BLaER1 (cell line): Measurements from ENCODE around the gene RBBP4.

Source experiments
- H3K27ac ChIP-seq: shearing (Covaris generic); formaldehyde crosslinking; 2 replicates; pipeline ENCODE4 v1.8.1; 2022
- H3K27me3 ChIP-seq: shearing (Covaris generic); formaldehyde crosslinking; 2 replicates; pipeline ENCODE4 v1.8.1; 2022
- H3K36me3 ChIP-seq: shearing (Covaris generic); formaldehyde crosslinking; 2 replicates; pipeline ENCODE4 v1.8.1; 2022
- H3K4me1 ChIP-seq: shearing (Covaris generic); formaldehyde crosslinking; 2 replicates; pipeline ENCODE4 v1.8.1; 2022
- H3K4me2 ChIP-seq: shearing (Covaris generic); formaldehyde crosslinking; 2 replicates; pipeline ENCODE4 v1.8.1; 2022
- H3K4me3 ChIP-seq: shearing (Covaris generic); formaldehyde crosslinking; 2 replicates; pipeline ENCODE4 v1.8.1; 2022
- H3K9ac ChIP-seq: shearing (Covaris generic); formaldehyde crosslinking; 2 replicates; pipeline ENCODE4 v1.8.1; 2022
- H3K9me3 ChIP-seq: shearing (Covaris generic); formaldehyde crosslinking; 2 replicates; pipeline ENCODE4 v1.8.1; 2022
- H4K20me1 ChIP-seq: shearing (Covaris generic); formaldehyde crosslinking; 2 replicates; pipeline ENCODE4 v1.8.1; 2022
- Cebpa-rat ChIP-seq: shearing (Covaris generic); IDR thresholded peaks from 2 replicates; pipeline ENCODE4 v1.8.1; 2022

The RBBP4 gene

GRCh38 chr1:32650752-32651460 lies at the start of gene RBBP4:
Gene RBBP4, plus strand, starts transcription at chr1:32651208. Its CDS starts 99 bp downstream, at chr1:32651307.
- Histone ChIP-seq H3K27ac (peak within 1 kb of the TSS; percentile 99), H3K9ac (peak within 1 kb of the TSS; percentile 99), H3K4me1 (peaks cover 59% of the 10 kb centered on the region), H3K9me3 (no peaks in the 10 kb centered on the region), H4K20me1 (peaks cover 38% of the 10 kb centered on the region), H3K4me3 (peak within 1 kb of the TSS; percentile 83), H3K36me3 (peaks cover 44% of the 10 kb centered on the region), H3K27me3 (no peaks in the 10 kb centered on the region), H3K4me2 (peak within 1 kb of the TSS; percentile 93)
- TF ChIP-seq Cebpa-rat: no peak

- no peaks in the 10 kb centered on the region for H4K20me1 ChIP-seq
- no peak overlapping the region for H3K4me3 ChIP-seq
- no peak for TF ChIP-seq Cebpa-rat
- no peak overlapping the region for H3K27ac ChIP-seq
- no peaks in the 10 kb centered on the region for H3K4me1 ChIP-seq
- H3K4me2 ChIP-seq: no peak overlapping the region
- no peak overlapping the region for H3K9ac ChIP-seq
- peaks cover 10% of the 10 kb centered on the region; the same call in 1 of the 2 replicates for H3K36me3 ChIP-seq
- no peaks in the 10 kb centered on the region for H3K9me3 ChIP-seq
- no peaks in the 10 kb centered on the region for H3K27me3 ChIP-seq
Observed at GRCh38 chr1:32605711-32606424, 45.1 kb upstream of the RBBP4 start.

- no peak overlapping the region for H3K4me3 ChIP-seq
- no peak overlapping the region for H3K9ac ChIP-seq
- H3K4me1 ChIP-seq: no peaks in the 10 kb centered on the region
- H3K27ac ChIP-seq: no peak overlapping the region
- no peaks in the 10 kb centered on the region for H3K9me3 ChIP-seq
- TF ChIP-seq Cebpa-rat: no peak
- H3K36me3 ChIP-seq: peaks cover 10% of the 10 kb centered on the region; the same call in 1 of the 2 replicates
- peaks cover under 1% of the 10 kb centered on the region; the same call in 1 of the 2 replicates for H3K27me3 ChIP-seq
- H4K20me1 ChIP-seq: no peaks in the 10 kb centered on the region
- no peak overlapping the region for H3K4me2 ChIP-seq
Observed at GRCh38 chr1:32606565-32607371, 44.2 kb upstream of the RBBP4 start.

GRCh38 chr1:32609180-32609579 lies 41.8 kb upstream of the RBBP4 start:
- Histone ChIP-seq H3K4me2 (no peak overlapping the region), H3K27ac (no peak overlapping the region), H3K36me3 (peaks cover 10% of the 10 kb centered on the region; the same call in 1 of the 2 replicates), H3K4me1 (peaks cover 10% of the 10 kb centered on the region), H3K9me3 (no peaks in the 10 kb centered on the region), H4K20me1 (no peaks in the 10 kb centered on the region), H3K27me3 (peaks cover 15% of the 10 kb centered on the region), H3K4me3 (no peak overlapping the region), H3K9ac (no peak overlapping the region)
- no peak for TF ChIP-seq Cebpa-rat

GRCh38 chr1:32611859-32612188 lies 39.2 kb upstream of the RBBP4 start:
- Histone ChIP-seq H3K4me1 (peaks cover 10% of the 10 kb centered on the region), H3K4me2 (peak overlapping the region; percentile 79), H3K27me3 (peaks cover 15% of the 10 kb centered on the region), H3K36me3 (no peaks in the 10 kb centered on the region; the same call in 1 of the 2 replicates), H3K9me3 (no peaks in the 10 kb centered on the region), H3K27ac (no peak overlapping the region), H3K4me3 (0 out of 2 replicates have a peak overlapping the region, but pooled peaks have one; percentile 38), H3K9ac (no peak overlapping the region), H4K20me1 (no peaks in the 10 kb centered on the region)
- no peak for TF ChIP-seq Cebpa-rat

- peak overlapping the region; percentile 79 for H3K4me2 ChIP-seq
- H4K20me1 ChIP-seq: no peaks in the 10 kb centered on the region
- no peaks in the 10 kb centered on the region for H3K9me3 ChIP-seq
- peaks cover 10% of the 10 kb centered on the region for H3K4me1 ChIP-seq
- peaks cover under 1% of the 10 kb centered on the region for H3K36me3 ChIP-seq
- H3K4me3 ChIP-seq: 0 out of 2 replicates have a peak overlapping the region, but pooled peaks have one; percentile 38
- H3K27ac ChIP-seq: no peak overlapping the region
- 0 out of 2 replicates have a peak overlapping the region, but pooled peaks have one; percentile 34 for H3K9ac ChIP-seq
- peaks cover 15% of the 10 kb centered on the region for H3K27me3 ChIP-seq
- no peak for TF ChIP-seq Cebpa-rat
Observed at GRCh38 chr1:32612189-32612881, 38.7 kb upstream of the RBBP4 start.

- Histone ChIP-seq H3K9ac (no peak overlapping the region), H3K4me2 (no peak overlapping the region), H3K36me3 (peaks cover 11% of the 10 kb centered on the region), H3K9me3 (no peaks in the 10 kb centered on the region), H3K27ac (no peak overlapping the region), H3K4me3 (no peak overlapping the region), H3K4me1 (peaks cover 10% of the 10 kb centered on the region), H3K27me3 (peaks cover 15% of the 10 kb centered on the region), H4K20me1 (no peaks in the 10 kb centered on the region)
- TF ChIP-seq Cebpa-rat: no peak
Observed at GRCh38 chr1:32613472-32613871, 37.5 kb upstream of the RBBP4 start.

- no peaks in the 10 kb centered on the region for H3K27me3 ChIP-seq
- H3K9ac ChIP-seq: no peak overlapping the region
- H4K20me1 ChIP-seq: no peaks in the 10 kb centered on the region
- peaks cover 13% of the 10 kb centered on the region for H3K9me3 ChIP-seq
- no peak for TF ChIP-seq Cebpa-rat
- no peak overlapping the region for H3K27ac ChIP-seq
- H3K4me3 ChIP-seq: no peak overlapping the region
- H3K36me3 ChIP-seq: peaks cover 43% of the 10 kb centered on the region
- H3K4me2 ChIP-seq: no peak overlapping the region
- H3K4me1 ChIP-seq: peaks cover 12% of the 10 kb centered on the region
Observed at GRCh38 chr1:32618673-32619221, 32.3 kb upstream of the RBBP4 start.
